Smooth muscle cell of the brain vasculature (primary cell): Measurements from ENCODE around the gene PLXNA4.

Experiments
- DNase-seq: peaks from one replicate; pipeline ENCODE4 v3.0.0-alpha.2; 2012; ENCODE audit warnings: low read depth, low spot score

The PLXNA4 gene

GRCh38 chr7:132562690-132563089 is 13.6 kb downstream of the PLXNA4 start:
- no peak for DNase-seq

- DNase-seq: no peak
Observed at GRCh38 chr7:132561763-132562162, 14.5 kb downstream of the PLXNA4 start.

- DNase-seq: no peak
Observed at GRCh38 chr7:132560825-132561529, 15.3 kb downstream of the PLXNA4 start.

- DNase-seq: no peak
Observed at GRCh38 chr7:132560105-132560504, 16.2 kb downstream of the PLXNA4 start.

GRCh38 chr7:132558815-132559214 is 17.5 kb downstream of the PLXNA4 start:
- no peak for DNase-seq

- no peak for DNase-seq
Observed at GRCh38 chr7:132557489-132558044, 18.7 kb downstream of the PLXNA4 start.

- no peak for DNase-seq
Observed at GRCh38 chr7:132554446-132554845, 21.8 kb downstream of the PLXNA4 start.

GRCh38 chr7:132553031-132553430 is 23.2 kb downstream of the PLXNA4 start:
- DNase-seq: no peak

GRCh38 chr7:132551886-132552285 is 24.4 kb downstream of the PLXNA4 start:
- DNase-seq: no peak

- DNase-seq: no peak
Observed at GRCh38 chr7:132551439-132551838, 24.8 kb downstream of the PLXNA4 start.

GRCh38 chr7:132548489-132549078 is 27.7 kb downstream of the PLXNA4 start:
- DNase-seq: no peak

GRCh38 chr7:132547821-132548220 is 28.4 kb downstream of the PLXNA4 start:
- no peak for DNase-seq

GRCh38 chr7:132546366-132547127 is 29.7 kb downstream of the PLXNA4 start:
- DNase-seq: no peak

- no peak for DNase-seq
Observed at GRCh38 chr7:132545756-132546155, 30.5 kb downstream of the PLXNA4 start.

- DNase-seq: no peak
Observed at GRCh38 chr7:132544999-132545398, 31.3 kb downstream of the PLXNA4 start.

- DNase-seq: no peak
Observed at GRCh38 chr7:132544025-132544424, 32.2 kb downstream of the PLXNA4 start.

GRCh38 chr7:132542895-132543294 is 33.4 kb downstream of the PLXNA4 start:
- no peak for DNase-seq

- no peak for DNase-seq
Observed at GRCh38 chr7:132541656-132542055, 34.6 kb downstream of the PLXNA4 start.

- DNase-seq: no peak
Observed at GRCh38 chr7:132537456-132538145, 38.7 kb downstream of the PLXNA4 start.

GRCh38 chr7:132536654-132537395 is 39.4 kb downstream of the PLXNA4 start:
- DNase-seq: no peak

- no peak for DNase-seq
Observed at GRCh38 chr7:132533916-132534315, 42.4 kb downstream of the PLXNA4 start.
